Measurements from ENCODE around the gene KIAA0930. TPM values are rescaled to one million over a fixed set of nuclear protein-coding genes. Genes with fewer than 3 reads are reported as not detected.

KIAA0930 gene
- total and polyA plus RNA-seq, 2 donors (not counting 1 experiment from before 2014, with no cell fraction given): 27.0 to 46.8 TPM

GRCh38 chr22:45263463-45264269 lies 23.0 kb upstream of the KIAA0930 start:
- ChIA-PET POLR2A (interaction anchor here (0.5 to 2.1 kb wide), 7 partner anchors 10 to 152 kb away, joined by 3 to 11 read pairs (median 6); no protein-coding TSS in a partner anchor), CTCF (interaction anchor here (0.5 to 2.1 kb wide), 14 partner anchors 12 to 174 kb away, joined by 3 to 15 read pairs (median 4); partner anchors contain the start of gene NUP50)
- Histone ChIP-seq H3K27ac (ENCODE audit: low read length in 2 of 2) (no peak overlapping the region), H3K36me3 (replicated peaks in 1 of 2; ENCODE audit: control extremely low read depth in 1 of 2, control insufficient read depth in 1 of 2, extremely low read depth in 1 of 2, insufficient read depth in 2 of 2, low read length in 1 of 2) (no peaks in the 10 kb centered on the region), H3K9ac (ENCODE audit: low read length) (no peak overlapping the region), H3K79me2 (ENCODE audit: control insufficient read depth, insufficient read depth, low read length) (no peaks in the 10 kb centered on the region), H3K27me3 (replicated peaks in 1 of 4; ENCODE audit: control extremely low read depth in 1 of 4, control insufficient read depth in 3 of 4, insufficient read depth in 4 of 4, low read length in 3 of 4) (peaks cover 0 to 3% (median under 1%) of the 10 kb centered on the region in 4 experiments), H2AFZ (ENCODE audit: insufficient read depth, low read depth, low read length, poor library complexity, severe bottlenecking) (no peak overlapping the region), H3K4me1 (ENCODE audit: control insufficient read depth in 2 of 2, insufficient read depth in 2 of 2, low read length in 2 of 2) (peaks cover 39 to 47% of the 10 kb centered on the region in 2 donors), H4K20me1 (ENCODE audit: control insufficient read depth, insufficient read depth, low read length, poor library complexity, severe bottlenecking) (peaks cover 9% of the 10 kb centered on the region), H3K9me3 (ENCODE audit: control extremely low read depth in 1 of 3, control insufficient read depth in 2 of 3, insufficient read depth in 1 of 3, low read length in 2 of 3) (no peaks in the 10 kb centered on the region), H3K4me3 (ENCODE audit: control extremely low read depth in 1 of 5, extremely low read depth in 1 of 5, insufficient read depth in 1 of 5, low read depth in 2 of 5, low read length in 4 of 5) (peak overlapping the region in 2 of 5 experiments; percentile 16 to 56), H3K4me2 (replicated peaks; ENCODE audit: low read depth, low read length, poor library complexity, severe bottlenecking) (peak overlapping the region; percentile 89)
- H3K4me1 Mint-ChIP-seq: peaks cover 53% of the 10 kb centered on the region
- ATAC-seq (ENCODE audit: low read depth) (peak; percentile 97), DNase-seq (peak; percentile 92)
- TF ChIP-seq EZH2 (IDR thresholded peaks at IDR 0.05; ENCODE audit: borderline replicate concordance, insufficient read depth, low read depth, low read length, poor library complexity, severe bottlenecking): no peak
- TF ChIP-seq CTCF (IDR thresholded peaks at IDR 0.05): no peak
- no peaks in the 10 kb centered on the region for H3K27me3 Mint-ChIP-seq
- peak overlapping the region; percentile 87 for H3K4me3 Mint-ChIP-seq
- no peaks in the 10 kb centered on the region for H3K9me3 Mint-ChIP-seq (ENCODE audit: insufficient read depth)
- intact Hi-C loops (cut with micrococcal nuclease): loop anchor here (1.0 kb wide), 3 partner anchors 14 to 28 kb away; no protein-coding TSS in a partner anchor
- WGBS (ENCODE audit: insufficient coverage): 33% methylated on average over 15 of the region's 17 CpGs
- H3K27ac Mint-ChIP-seq: peak overlapping the region; percentile 78

Data from B cell (primary cell).